ENCODE data around the gene SUGCT. TPM values are rescaled to one million over a fixed set of nuclear protein-coding genes. Genes with fewer than 3 reads are reported as not detected.

Gene SUGCT
- total RNA-seq, 1 experiment from 2014 or later, result 14.4 TPM

GRCh38 chr7:40499718-40500117 is 364.9 kb downstream of the SUGCT start:
- in situ Hi-C loops (cut with HindIII; ENCODE audit: low pct_unique_long_range_greater_than_20kb, low sequenced_read_pairs), result no loop called here
- DNase-seq (ENCODE audit: low read depth, low spot score), result no peak

- no peak for DNase-seq (ENCODE audit: low read depth, low spot score)
- in situ Hi-C loops (cut with HindIII; ENCODE audit: low pct_unique_long_range_greater_than_20kb, low sequenced_read_pairs), result no loop called here
These were observed 365.4 kb downstream of the SUGCT start for GRCh38 chr7:40500219-40500618.

DNA sequence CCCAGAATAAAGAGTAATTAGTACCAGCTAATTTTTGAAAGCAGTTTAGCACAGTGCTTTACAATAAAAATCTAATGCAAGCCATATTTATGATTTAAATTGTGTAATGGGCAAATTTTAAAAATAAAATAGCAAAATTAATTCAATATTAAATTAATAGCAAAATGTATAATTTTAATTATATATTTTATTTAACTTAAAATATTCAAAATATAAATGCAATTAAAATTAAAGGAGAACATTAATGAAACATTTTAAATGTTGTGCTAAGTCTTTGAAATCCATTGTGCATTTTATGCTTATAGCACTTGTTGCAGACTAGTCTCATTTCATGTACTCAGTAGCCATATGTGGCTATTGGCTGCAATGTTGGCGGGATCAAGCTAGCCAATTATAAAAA is 367.6 kb downstream of the SUGCT start:
- in situ Hi-C loops (cut with HindIII; ENCODE audit: low pct_unique_long_range_greater_than_20kb, low sequenced_read_pairs), result no loop called here
- no peak for DNase-seq (ENCODE audit: low read depth, low spot score)

DNA sequence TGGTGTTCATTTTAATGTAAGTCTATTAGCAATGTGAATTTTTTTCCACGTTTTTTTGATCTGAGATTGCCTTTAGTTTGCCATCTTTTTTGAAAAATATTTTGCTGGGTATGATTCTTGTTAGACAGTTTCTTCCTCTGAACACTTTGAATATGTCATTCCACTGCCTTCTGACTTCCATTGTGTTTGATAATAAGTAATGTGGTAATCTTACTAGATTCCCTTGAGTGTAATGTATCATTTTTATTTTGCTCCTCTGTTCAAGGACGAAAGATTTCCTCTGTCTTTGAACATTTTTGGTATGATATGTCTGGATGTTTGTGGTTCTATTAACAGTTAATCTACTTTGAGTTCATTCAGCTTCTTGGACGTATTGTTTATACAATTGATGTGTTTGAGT is 371.4 kb downstream of the SUGCT start:
- in situ Hi-C loops (cut with HindIII; ENCODE audit: low pct_unique_long_range_greater_than_20kb, low sequenced_read_pairs), result no loop called here

DNA sequence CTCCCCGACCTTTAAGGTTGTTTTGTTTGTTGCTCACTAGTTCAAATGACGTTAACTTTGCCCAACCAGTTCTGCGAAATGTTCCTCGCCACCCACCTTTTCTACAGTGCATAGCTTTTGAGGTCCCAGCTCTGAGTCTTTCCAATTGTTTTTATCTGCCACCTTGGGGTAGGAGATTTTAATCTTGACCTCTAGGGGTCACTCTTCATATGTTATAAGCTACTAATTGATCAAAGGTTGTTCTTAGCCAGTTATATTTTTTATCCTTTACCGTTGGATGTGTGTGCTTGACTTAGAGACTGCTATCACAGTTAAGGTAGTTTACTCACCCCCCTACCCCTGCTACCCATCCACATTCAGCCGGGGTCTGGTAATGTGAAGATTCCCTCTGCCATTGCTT is 372.4 kb downstream of the SUGCT start:
- DNase-seq (ENCODE audit: low read depth, low spot score), result peak; percentile 67
- in situ Hi-C loops (cut with HindIII; ENCODE audit: low pct_unique_long_range_greater_than_20kb, low sequenced_read_pairs), result no loop called here

More for the DNA sequence above, 371.4 kb downstream of the SUGCT start:
- no peak for DNase-seq (ENCODE audit: low read depth, low spot score)

- no peak for DNase-seq (ENCODE audit: low read depth, low spot score)
- in situ Hi-C loops (cut with HindIII; ENCODE audit: low pct_unique_long_range_greater_than_20kb, low sequenced_read_pairs), result no loop called here
These were observed 374.6 kb downstream of the SUGCT start for GRCh38 chr7:40509287-40509996.

- in situ Hi-C loops (cut with HindIII; ENCODE audit: low pct_unique_long_range_greater_than_20kb, low sequenced_read_pairs), result no loop called here
- no peak for DNase-seq (ENCODE audit: low read depth, low spot score)
These were observed 381.6 kb downstream of the SUGCT start for GRCh38 chr7:40516376-40516775.

DNA sequence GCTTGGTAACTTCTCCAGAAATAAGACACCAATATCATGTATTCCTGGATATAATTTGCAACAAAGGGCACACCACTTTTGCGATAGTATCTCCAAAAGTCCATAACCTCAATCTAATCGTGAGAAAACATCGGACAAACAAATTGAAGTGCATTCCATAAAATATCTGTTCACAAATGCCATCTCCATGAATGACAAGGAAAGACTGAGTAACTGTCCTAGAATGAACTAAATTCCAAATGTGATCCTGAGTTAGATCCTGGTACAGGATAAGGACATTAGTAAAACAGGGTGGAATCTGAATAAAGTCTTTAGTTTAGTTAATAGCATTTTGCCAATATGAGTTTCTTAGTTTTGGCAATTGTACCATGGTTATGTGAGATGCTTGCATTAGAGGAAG is 384.2 kb downstream of the SUGCT start:
- in situ Hi-C loops (cut with HindIII; ENCODE audit: low pct_unique_long_range_greater_than_20kb, low sequenced_read_pairs), result no loop called here
- no peak for DNase-seq (ENCODE audit: low read depth, low spot score)

DNA sequence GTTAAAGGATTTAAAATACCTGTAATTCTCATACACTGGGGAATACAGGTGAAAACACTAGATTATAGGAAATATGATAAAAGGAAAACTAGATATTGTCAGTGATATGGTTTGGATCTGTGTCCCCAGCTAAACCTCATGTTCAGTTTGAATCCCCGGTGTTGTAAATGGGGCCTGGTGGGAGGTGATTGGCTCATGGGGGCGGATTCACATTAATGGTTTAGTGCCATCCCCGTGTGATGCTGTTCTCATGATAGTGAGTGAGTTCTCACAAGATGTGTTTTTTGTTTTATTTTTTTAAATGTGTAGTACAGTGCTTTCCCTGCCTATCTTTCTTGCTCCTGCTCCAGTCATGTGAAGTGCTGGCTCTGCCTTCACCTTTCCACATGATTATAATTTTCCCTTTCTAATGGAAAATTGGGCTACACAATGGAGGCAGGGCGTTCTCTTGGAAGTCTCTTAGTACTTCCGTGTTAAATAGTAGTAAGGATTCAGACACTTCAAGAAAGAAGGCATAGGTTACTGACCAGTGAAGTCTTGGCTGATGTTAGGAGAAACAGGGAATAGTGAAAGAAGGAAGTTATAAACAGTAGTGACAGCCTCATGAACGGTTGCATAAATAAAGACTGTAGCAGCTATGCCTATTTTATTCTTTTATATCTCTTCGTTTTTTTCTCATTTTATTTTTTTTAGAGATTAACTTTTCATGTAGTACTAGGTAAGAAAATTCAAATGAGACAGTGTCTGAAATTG is 386.4 kb downstream of the SUGCT start:
- no peak for DNase-seq (ENCODE audit: low read depth, low spot score)
- in situ Hi-C loops (cut with HindIII; ENCODE audit: low pct_unique_long_range_greater_than_20kb, low sequenced_read_pairs), result no loop called here

GRCh38 chr7:40525764-40526163 is 391.0 kb downstream of the SUGCT start:
- in situ Hi-C loops (cut with HindIII; ENCODE audit: low pct_unique_long_range_greater_than_20kb, low sequenced_read_pairs), result no loop called here
- no peak for DNase-seq (ENCODE audit: low read depth, low spot score)

DNA sequence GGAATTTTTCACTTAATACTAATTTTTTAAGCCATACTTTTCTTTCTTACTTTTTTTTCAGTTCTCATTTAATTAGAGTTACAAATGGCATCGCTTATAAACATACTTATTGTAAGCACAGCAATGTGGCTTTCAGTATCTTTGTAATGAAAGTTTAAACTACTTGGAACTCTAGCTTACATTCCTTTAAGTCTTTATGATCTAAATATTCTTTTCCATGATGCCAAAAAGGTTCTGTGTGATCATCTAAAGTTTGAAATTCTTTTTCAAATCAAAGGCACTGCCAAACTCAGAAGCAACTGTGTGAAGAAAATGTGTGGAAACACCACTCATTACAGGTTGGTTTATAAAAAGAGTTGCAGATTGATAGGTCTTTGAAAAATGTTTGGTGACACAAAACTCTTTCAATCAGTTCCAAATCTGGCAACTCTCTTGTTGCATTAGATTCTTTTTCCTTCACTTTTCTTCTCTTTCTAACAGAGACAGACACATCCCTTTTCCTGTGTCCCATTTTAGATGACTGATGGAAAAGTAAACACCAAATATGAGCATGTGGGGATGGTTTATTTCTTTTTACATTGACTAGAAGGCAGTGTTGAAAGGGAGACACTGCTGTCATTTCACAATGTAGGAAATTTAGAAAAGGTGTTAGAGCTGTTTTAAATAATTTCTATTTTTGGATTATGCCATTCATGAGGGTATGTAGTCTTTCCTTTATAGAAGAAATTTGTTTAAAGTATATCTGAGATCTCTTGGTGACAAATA is 392.3 kb downstream of the SUGCT start:
- DNase-seq (ENCODE audit: low read depth, low spot score), result no peak
- in situ Hi-C loops (cut with HindIII; ENCODE audit: low pct_unique_long_range_greater_than_20kb, low sequenced_read_pairs), result no loop called here

- no peak for DNase-seq (ENCODE audit: low read depth, low spot score)
- in situ Hi-C loops (cut with HindIII; ENCODE audit: low pct_unique_long_range_greater_than_20kb, low sequenced_read_pairs), result no loop called here
These were observed 392.9 kb downstream of the SUGCT start for GRCh38 chr7:40527723-40528122.

DNA sequence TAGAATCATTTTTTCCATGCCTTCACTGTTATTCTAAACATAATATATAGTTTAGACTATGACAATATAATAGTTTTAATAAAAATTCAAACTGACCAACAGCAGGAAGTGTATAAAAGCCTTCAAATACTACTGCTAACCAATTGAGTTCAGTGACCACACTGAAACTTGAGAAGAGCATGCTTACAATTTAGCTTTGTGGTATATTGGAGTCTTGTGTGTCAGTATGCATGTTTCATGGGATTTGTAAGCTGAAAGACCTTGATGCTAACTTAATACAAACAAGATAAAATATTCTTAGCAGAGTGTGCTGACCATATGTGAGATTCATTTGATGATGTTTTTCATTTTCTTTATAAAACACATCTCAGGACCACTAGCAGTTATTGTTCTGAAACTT is 395.5 kb downstream of the SUGCT start:
- in situ Hi-C loops (cut with HindIII; ENCODE audit: low pct_unique_long_range_greater_than_20kb, low sequenced_read_pairs), result no loop called here
- DNase-seq (ENCODE audit: low read depth, low spot score), result no peak

GRCh38 chr7:40531956-40532355 is 397.2 kb downstream of the SUGCT start:
- in situ Hi-C loops (cut with HindIII; ENCODE audit: low pct_unique_long_range_greater_than_20kb, low sequenced_read_pairs), result no loop called here
- no peak for DNase-seq (ENCODE audit: low read depth, low spot score)

GRCh38 chr7:40535678-40536077 is 400.9 kb downstream of the SUGCT start:
- DNase-seq (ENCODE audit: low read depth, low spot score), result no peak
- in situ Hi-C loops (cut with HindIII; ENCODE audit: low pct_unique_long_range_greater_than_20kb, low sequenced_read_pairs), result no loop called here

DNA sequence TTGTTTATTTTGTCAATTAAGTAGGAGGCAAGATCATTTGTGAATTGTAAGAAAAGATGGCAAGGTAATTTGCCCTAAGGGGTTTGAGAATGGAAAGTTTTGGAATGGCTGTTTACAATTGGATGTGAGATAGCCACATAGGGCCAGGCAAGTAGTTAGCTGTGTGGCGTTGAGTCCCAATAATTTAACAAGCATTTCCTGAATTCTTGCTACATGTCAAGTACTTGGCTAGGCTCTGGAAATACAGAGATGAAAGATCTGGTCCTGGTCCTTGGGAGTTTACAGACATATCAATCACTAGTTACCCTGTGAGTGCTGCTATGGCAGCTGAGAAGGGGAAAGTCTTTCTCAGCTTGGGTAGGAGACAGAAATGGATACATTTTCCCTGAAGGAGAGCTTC is 401.6 kb downstream of the SUGCT start:
- no peak for DNase-seq (ENCODE audit: low read depth, low spot score)
- in situ Hi-C loops (cut with HindIII; ENCODE audit: low pct_unique_long_range_greater_than_20kb, low sequenced_read_pairs), result no loop called here

DNA sequence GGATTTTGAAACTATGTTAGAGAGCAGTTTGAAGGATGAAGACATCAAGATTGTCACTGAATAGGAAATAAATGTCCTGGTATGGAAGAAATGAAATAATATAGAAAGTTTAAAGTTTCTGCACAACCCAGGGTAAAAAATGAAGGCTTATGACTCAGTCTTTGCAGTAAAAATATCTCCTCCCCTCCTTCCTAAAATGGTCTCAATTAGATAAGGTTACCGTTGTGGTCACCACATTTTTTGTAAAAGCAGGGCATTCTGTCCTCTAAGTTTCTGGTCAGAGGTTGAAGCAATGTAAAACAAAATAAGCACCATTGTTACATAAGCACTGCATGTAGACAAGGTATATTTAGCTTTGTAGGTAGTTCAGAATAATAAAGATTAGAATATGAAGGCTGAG is 403.5 kb downstream of the SUGCT start:
- in situ Hi-C loops (cut with HindIII; ENCODE audit: low pct_unique_long_range_greater_than_20kb, low sequenced_read_pairs), result no loop called here
- no peak for DNase-seq (ENCODE audit: low read depth, low spot score)

GRCh38 chr7:40541336-40541735 is 406.5 kb downstream of the SUGCT start:
- in situ Hi-C loops (cut with HindIII; ENCODE audit: low pct_unique_long_range_greater_than_20kb, low sequenced_read_pairs), result no loop called here
- DNase-seq (ENCODE audit: low read depth, low spot score), result no peak
